ENCODE measurements around the gene IL2RG.

The IL2RG gene

DNA sequence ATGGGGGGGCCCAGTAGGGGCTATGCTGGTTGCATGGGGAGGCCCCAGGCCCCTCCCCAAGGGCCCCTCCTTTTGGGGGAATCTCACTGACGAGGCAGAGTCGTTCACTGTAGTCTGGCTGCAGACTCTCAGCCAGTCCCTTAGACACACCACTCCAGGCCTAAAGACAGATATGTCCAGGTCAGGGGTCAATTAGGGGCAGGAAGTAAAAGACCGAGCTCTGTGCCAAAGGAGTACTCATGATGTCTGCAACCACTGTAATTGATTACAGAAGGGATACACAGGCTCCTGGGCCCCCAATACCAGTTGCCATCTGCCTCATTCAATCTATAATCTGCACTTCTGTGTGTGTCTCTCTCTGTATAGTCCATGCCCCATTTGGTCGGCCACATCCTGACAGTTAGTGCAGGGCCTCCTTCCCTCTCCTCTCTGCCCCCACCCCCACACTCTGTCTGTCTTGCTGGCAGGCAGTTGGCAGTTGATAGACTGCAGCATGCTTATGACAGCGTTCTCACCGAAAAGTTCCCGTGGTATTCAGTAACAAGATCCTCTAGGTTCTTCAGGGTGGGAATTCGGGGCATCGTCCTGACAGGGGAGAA, 3.5 kb downstream of the IL2RG start:
- no peak for DNase-seq

GRCh38 chrX:71107245-71107644, 4.1 kb downstream of the IL2RG start:
- DNase-seq: no peak

DNA sequence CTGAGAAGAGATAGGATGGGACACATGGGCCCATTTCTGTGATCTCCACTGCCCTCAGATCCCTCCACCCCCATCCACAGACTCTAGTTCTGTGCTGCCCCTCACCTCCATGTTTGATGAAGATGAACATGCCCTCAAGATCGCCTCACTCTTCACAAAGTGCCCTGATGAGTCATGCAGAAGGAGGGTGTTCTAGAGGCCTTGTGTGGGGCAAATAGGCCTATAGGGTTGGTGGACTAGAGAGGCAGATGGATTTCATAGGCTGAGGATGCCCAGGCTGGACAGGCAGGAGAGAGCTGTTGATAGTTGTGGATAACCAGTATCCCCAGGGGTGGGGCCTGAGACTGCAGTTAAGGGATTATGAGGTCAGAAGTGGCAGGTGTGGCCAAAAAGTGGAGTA, 5.0 kb downstream of the IL2RG start, which contains the start of gene CXorf65:
Gene CXorf65 (minus strand): TSS at position 314 of the 400 bp plus-strand sequence. CDS start 184 bp downstream, at position 130.
- no peak for DNase-seq

GRCh38 chrX:71105628-71106027, 5.7 kb downstream of the IL2RG start:
- DNase-seq: no peak

GRCh38 chrX:71103110-71103983, 8.0 kb downstream of the IL2RG start:
- DNase-seq: peak; percentile 91

DNA sequence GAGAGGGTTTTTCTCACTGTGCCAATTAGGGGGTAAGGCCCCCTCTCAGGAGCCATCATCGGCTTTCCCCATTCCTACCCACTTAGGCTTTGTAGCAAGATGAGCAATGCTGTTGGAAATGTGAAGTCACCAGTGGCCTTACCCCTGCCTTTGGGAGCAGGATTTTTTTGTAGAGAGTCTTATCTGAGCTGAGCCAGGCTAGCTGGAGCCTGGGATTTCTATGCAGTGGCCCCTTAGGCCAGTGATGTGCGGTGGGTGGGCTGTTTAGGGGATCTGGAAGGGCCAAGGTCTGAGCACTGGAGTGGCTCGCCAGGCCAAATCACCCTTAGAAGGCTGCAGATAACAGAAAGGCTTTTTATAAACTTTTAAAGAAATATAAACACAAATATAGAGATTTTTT, 9.1 kb downstream of the IL2RG start:
- DNase-seq: no peak

GRCh38 chrX:71100581-71101505, 10.5 kb downstream of the IL2RG start:
- DNase-seq: no peak

DNA sequence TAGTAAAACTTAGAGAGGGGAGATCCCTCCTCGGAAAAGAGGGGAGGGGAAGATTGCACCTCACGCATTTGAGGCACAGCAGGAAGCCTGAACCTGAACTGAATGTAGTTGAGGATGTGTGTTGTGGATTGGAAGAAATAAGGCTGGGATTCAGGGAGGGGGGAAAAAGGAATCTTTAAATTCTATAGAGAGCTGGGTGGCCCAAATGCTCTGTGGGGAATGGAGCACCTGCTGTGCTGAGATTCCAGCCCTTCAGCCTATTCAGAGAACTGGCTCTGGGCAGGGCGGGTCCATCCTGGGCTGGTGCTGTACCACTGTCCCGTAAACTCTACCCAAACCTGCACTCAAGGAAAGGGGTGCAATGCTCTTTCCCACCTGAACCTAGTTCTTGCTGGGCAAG, 11.6 kb downstream of the IL2RG start:
- no peak for DNase-seq

GRCh38 chrX:71098951-71099506, 12.3 kb downstream of the IL2RG start:
- no peak for DNase-seq

GRCh38 chrX:71098302-71098701, 13.1 kb downstream of the IL2RG start:
- peak; percentile 21 for DNase-seq

DNA sequence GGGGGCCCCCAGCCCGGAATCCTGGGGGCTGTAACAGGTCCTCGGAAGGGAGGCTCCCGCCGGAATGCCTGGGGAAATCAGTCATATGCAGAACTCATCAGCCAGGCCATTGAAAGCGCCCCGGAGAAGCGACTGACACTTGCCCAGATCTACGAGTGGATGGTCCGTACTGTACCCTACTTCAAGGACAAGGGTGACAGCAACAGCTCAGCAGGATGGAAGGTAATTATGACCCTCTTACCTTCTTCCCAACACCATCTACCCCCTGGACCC, 14.7 kb downstream of the IL2RG start:
- DNase-seq: no peak

- DNase-seq: peak; percentile 74
These were observed 15.2 kb downstream of the IL2RG start for GRCh38 chrX:71095981-71096759.

GRCh38 chrX:71095555-71095980, 15.8 kb downstream of the IL2RG start, which contains the start of gene FOXO4:
Gene FOXO4, plus strand, starts transcription at chrX:71095851. Its CDS starts 678 bp downstream, at chrX:71096529.
- peak; percentile 82 for DNase-seq

GRCh38 chrX:71095033-71095432, 16.3 kb downstream of the IL2RG start:
- DNase-seq: no peak

- no peak for DNase-seq
These were observed 20.1 kb downstream of the IL2RG start for GRCh38 chrX:71091263-71091662.

GRCh38 chrX:71085900-71086299, 25.5 kb downstream of the IL2RG start:
- no peak for DNase-seq

DNA sequence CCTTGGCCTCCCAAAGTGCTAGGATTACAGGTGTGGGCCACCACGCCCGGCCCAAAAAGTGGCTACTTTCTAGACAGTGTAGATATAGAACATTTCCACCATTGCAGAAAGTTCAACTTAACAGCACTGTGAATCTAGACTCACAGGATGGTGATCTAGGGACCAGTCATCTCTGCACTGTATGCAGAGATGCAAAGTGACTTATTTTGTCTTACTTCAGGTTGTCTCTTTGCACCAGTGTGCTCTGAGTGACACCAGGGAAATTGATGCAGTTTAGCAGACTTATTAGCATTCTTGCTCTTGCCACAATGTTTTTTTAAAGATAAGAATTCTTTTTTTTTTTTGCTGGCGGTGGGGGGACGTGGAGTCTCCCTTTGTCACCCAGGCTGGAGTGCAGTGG, 28.6 kb downstream of the IL2RG start:
- no peak for DNase-seq

GRCh38 chrX:71082124-71082647, 29.2 kb downstream of the IL2RG start:
- no peak for DNase-seq

DNA sequence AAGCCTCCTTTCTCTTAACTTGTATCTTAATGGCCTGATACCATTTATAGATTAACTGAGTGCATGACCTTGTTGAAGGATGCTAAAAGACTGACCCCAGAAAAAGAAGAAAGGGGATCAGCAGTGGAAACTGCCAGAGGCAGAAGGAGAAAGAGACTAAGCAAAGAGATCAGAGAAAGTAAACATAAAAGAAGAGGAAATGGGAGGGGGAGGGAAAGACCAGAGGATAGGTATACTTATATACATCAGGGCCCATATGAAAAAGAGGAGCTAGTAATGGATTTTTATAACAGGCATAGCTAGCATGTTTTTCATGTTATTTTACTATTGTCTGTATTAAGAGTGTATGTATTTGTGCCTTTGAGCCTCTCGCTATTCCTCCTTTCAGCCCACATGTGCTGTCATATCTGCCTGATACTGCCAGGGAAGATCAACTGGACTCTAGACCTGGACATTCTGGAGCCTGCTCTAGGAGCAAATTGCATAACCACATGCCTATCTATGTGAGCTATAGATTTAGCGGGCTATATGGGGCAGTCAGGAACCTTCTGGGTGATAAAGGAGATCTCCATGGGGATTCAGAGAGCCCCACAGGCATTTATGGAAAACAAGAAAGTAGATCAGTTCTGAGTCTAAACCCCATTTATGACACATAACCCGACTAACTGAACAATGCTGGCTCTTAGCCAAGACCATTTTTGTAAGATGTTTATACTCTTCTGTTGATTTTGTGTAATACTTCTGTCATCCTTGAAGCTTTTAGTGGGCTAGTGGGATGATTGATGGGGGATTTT, 29.9 kb downstream of the IL2RG start:
- DNase-seq: no peak

- no peak for DNase-seq
These were observed 40.8 kb downstream of the IL2RG start for GRCh38 chrX:71070531-71070930.
